ENCODE data around the gene LRRTM4.
"Not testable (repeated sequence)": the region's sequence is repeated elsewhere in the genome, so short reads cannot be mapped to it uniquely, and the experiment has no call there.

Gene LRRTM4

GRCh38 chr2:77045456-77045855, 476.7 kb downstream of the LRRTM4 start:
- DNase-seq = not testable (repeated sequence)

GRCh38 chr2:77034445-77034844, 487.7 kb downstream of the LRRTM4 start:
- no peak for DNase-seq

GRCh38 chr2:77029237-77029636, 492.9 kb downstream of the LRRTM4 start:
- not testable (repeated sequence) for DNase-seq

DNA sequence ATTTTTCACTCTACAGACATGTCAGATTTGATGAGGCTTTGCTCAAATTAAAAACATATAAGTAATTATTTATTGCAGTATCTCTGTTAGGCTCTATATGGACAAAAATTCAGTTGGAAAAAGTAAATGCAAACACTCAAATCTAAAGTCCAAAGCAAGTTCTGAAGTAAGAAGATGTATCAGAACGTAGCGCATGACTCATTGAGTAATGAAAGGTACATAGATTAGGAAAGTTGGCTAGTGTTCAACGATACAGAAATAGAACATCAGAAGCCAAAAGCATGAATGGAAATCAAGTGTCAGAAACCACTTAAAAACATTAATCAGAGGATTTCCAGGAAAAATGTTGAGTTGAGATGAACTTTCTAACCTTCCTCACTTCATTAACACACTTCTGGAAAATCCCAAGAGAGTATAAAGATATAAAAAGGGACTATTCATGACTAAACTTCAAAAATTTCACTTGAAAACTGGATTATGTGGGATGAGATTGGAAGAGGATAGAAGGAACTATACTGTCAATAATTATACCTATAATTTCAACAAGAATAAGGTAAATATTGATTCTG, 494.1 kb downstream of the LRRTM4 start:
- no peak for DNase-seq

GRCh38 chr2:77025714-77026113, 496.5 kb downstream of the LRRTM4 start:
- no peak for DNase-seq

- no peak for DNase-seq
Measured at GRCh38 chr2:77021161-77021560, 501.0 kb downstream of the LRRTM4 start.

- no peak for DNase-seq
Measured at GRCh38 chr2:77018219-77018618, 504.0 kb downstream of the LRRTM4 start.

DNA sequence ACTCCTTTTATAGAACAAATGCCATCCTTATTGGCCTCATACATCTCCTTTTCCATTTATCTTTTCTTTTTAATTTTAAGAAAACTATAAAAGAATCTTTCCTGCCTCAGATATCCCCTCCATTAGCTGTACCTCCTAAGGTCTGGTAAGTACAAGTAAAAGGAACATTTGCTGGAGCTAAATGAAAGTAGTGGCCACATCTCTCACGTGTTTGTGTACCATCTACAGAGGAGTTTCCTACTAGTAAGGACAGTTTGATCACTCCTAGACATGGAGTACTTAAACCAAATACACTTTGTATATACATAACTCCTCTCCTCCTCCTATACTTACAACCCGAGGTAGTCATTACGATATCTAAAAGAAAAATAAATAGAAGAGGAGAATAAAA, 504.8 kb downstream of the LRRTM4 start:
- DNase-seq = no peak

DNA sequence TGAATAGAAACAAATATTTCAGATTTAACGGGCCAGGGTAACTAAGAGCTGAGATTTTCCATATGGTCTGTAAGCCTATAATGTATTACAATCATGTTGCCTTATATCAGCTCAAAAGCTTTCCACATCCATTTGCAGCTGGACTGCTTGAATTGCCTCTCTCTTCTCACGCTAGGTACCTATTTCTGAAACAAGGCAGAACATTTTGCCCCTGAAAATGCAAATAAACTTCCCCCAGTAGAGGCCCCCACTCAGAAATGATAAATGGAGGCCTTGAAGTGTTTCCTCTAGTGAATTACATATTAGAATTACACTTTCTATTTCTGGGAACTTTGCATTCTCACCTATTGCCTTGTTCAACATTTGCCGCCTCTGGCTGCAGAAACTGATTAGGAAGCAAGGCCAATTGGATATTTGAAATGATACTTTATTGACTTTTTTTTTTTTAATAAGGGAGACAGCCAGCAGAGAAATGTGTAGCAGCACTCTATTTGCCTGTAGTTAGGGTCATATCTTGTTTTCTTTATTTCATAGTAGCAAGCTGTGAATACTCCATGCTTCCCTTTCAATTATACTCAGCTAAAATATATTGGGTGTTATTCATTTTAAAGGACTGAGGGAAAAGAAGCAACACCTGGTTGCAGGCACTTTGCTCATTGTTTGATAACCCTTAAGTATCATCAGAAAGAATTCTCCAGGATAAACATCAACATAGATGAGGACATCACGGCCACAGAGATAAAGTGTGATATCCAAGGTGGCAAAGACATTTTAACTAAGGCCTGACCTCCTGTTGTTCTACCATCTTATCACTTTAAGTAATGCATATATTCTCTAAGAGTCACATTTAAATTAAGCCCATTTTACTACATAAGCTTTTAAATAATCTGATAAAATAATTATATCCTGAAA, 505.5 kb downstream of the LRRTM4 start:
- DNase-seq = no peak

DNA sequence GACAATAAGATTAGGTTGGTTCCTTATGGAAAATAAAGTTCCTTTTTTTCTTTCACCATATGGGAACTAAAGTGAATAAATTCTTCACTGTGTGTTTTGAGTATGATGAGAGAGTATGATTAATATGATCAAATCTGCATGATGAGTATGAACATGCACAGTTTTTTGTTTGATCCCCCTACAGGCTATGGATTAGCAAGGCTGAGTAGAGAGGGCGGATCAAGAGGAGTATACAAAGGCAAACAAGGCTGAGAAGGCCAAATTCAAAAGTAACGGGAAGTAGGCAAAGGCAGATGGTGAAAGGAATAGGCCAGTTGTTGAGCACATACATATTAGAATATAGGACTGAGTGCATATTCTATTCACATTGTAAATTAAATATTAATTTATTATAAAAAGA, 508.2 kb downstream of the LRRTM4 start:
- DNase-seq = no peak

DNA sequence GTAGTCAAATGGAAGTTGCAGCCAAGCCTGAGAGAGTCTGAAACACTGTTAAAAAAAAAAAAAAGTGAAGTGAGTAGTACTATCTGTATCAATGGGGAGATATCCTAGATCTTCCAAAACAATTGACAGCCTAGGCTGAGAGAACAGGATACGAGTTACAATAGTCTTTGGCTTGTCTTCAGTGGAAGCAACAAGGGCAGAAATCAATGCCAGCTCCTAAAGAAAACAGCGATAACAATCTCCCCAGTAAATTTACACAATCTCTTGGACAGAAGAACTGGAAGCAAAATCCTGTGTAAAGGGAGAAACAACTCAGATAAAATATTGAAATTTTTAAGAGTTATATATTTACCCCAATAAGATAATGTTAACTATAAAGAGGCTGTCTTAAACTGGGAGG, 508.7 kb downstream of the LRRTM4 start:
- no peak for DNase-seq

DNA sequence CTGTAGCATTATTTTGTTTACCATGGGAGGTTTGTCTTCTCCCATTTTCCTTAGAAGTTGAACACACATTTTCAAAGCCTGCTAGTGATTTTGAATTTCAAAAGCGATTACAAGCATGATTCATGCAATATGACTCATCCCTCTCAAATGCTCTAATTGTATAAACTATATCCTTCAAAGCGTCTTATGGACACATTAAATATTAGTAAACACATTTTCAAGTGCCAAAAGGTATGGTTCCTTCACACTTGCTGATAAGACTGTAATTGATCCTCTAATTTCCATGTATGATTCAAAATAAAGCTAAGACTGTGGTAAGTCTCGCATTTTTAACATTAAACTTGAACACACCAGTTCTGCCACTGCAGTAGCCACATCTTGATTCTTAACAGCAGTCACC, 512.9 kb downstream of the LRRTM4 start:
- DNase-seq = no peak

DNA sequence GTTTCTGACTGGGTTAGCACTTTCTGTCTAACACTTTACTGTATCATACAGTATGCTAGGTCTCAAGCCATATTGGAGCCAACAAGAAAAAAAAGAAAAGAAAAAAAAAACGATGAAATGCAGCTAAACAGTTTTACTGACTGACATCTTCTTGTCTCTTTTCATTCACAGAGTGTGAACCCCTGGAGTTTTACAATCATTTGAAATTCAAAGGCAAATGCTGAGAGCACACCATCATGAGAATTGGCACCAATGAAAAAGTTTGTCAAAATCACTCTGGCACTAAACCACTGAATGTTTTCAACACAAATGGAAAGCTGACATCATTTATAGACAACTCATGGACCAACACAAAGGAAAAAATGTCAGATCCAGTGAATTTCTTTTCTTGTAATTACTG, 513.3 kb downstream of the LRRTM4 start:
- DNase-seq = no peak

DNA sequence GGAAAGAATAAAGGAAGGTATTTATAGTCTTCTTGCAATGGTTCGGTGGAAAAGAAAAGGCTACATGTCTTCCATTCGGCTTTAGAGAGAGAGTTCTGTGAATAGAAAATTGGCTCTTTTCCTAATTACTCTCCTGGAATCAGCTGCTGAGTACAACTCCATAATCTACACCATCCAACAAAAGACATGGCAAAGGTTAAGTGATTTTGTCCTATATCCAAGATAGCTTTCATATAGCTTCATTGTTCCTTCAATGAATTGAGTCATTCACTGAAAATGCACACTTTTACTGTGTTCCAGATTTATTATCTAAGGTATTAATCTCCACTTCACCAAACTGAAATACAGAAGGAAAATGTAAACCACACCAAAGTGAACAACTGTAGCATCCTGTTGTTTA, 514.5 kb downstream of the LRRTM4 start:
- DNase-seq = peak; percentile 12 to 84

DNA sequence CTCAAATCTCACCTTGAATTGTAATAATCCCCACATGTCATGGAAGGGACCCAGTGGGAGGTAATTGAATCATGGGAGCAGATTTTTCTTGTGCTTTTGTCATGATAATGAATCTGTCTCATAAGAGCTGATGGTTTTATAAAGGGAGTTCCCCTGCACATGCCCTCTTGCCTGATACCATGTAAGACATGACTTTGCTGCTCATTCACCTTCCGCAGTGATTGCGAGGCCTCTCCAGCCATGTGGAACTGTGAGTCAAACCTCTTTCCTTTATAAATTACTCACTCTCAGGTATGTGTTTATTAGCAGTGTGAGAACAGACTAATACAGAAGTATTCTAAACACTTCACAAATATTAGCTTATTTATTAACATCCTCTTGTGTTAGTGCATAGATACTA, 516.7 kb downstream of the LRRTM4 start:
- DNase-seq = no peak

GRCh38 chr2:77001895-77002294, 520.3 kb downstream of the LRRTM4 start:
- no peak for DNase-seq

- DNase-seq = no peak
Measured at GRCh38 chr2:76998704-76999103, 523.5 kb downstream of the LRRTM4 start.

DNA sequence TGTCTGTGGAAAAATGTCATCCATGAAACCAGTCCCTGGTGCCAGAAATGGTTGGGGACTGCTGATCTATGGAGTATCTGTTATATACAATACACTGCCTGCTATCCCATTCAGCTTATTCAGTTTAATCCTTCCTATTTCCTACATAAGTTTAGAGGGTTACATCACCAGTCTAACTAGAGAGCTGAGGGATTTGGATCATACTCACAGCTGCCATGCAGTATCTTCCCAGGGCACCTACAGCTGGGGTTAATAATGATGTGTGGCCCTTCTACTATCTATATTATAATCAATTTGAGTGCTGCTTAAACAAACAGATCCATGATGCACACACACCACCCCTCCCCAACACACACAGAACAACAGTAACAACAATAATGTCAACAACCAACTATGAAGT, 524.0 kb downstream of the LRRTM4 start:
- no peak for DNase-seq

- no peak for DNase-seq
Measured at GRCh38 chr2:76997296-76997695, 524.9 kb downstream of the LRRTM4 start.

GRCh38 chr2:76985387-76986136, 536.6 kb downstream of the LRRTM4 start:
- DNase-seq = no peak

- no peak for DNase-seq
Measured at GRCh38 chr2:76984359-76984758, 537.8 kb downstream of the LRRTM4 start.

DNA sequence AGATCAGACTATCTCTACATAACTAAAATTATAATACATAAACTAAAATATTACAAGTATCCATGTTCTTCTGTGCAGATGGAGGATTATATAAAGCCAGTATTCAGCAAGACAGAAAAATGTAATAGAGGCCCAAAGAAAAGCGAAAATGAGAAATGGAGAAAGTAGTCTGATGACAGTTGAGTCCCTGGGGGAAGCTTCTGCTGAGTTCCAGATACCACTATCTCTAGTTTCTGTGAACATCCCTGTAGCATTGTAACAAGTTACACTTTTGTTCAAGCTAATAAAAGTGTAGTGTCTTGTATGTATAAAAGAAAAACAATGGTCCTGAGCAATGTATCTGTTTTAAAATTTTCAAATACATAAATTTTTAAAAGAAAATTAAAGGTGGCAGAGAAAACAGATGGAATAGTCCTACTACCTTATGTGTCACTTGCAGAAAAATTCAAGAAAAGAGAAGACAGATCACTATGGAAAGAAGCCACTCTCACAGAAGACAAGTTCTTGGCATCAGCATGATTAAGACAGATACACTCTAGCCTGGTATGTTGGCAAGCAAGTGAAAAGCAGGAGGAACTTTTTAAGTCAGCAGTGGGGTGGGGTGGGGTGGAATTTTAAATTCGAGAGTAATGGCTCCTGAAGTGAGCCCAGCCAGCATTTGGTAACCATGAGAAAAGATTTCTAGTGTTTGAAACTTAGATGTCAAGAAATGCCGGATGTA, 541.9 kb downstream of the LRRTM4 start:
- no peak for DNase-seq

All from NCI-H2081 (cell line).